Right kidney (tissue), 9 donors: ENCODE results near the gene MYO18A.
A peak's percentile ranks its signal among the peaks of the same experiment; 100 is the strongest.
"Not testable (repeated sequence)": the region's sequence is repeated elsewhere in the genome, so short reads cannot be mapped to it uniquely, and the experiment has no call there.

ENCODE experiments used
- DNase-seq: peaks from one replicate; pipeline ENCODE4 v3.0.0-alpha.2; 2016
- long read RNA-seq, 8 donors: transcript quantifications; one replicate each; lab custom pipeline, GENCODE V29; 2026

Gene MYO18A, protein sequence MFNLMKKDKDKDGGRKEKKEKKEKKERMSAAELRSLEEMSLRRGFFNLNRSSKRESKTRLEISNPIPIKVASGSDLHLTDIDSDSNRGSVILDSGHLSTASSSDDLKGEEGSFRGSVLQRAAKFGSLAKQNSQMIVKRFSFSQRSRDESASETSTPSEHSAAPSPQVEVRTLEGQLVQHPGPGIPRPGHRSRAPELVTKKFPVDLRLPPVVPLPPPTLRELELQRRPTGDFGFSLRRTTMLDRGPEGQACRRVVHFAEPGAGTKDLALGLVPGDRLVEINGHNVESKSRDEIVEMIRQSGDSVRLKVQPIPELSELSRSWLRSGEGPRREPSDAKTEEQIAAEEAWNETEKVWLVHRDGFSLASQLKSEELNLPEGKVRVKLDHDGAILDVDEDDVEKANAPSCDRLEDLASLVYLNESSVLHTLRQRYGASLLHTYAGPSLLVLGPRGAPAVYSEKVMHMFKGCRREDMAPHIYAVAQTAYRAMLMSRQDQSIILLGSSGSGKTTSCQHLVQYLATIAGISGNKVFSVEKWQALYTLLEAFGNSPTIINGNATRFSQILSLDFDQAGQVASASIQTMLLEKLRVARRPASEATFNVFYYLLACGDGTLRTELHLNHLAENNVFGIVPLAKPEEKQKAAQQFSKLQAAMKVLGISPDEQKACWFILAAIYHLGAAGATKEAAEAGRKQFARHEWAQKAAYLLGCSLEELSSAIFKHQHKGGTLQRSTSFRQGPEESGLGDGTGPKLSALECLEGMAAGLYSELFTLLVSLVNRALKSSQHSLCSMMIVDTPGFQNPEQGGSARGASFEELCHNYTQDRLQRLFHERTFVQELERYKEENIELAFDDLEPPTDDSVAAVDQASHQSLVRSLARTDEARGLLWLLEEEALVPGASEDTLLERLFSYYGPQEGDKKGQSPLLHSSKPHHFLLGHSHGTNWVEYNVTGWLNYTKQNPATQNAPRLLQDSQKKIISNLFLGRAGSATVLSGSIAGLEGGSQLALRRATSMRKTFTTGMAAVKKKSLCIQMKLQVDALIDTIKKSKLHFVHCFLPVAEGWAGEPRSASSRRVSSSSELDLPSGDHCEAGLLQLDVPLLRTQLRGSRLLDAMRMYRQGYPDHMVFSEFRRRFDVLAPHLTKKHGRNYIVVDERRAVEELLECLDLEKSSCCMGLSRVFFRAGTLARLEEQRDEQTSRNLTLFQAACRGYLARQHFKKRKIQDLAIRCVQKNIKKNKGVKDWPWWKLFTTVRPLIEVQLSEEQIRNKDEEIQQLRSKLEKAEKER (N-terminal part only)
- long read RNA-seq, donor 1, partial matches to known transcripts = 5 of 5 reads
- long read RNA-seq, donor 1, other reads (novel, unspliced or antisense) = 0 of 5 reads
- long read RNA-seq, donor 2 = 0 reads
- long read RNA-seq, donor 3 = 0 reads
- long read RNA-seq, donor 4, partial matches to known transcripts = 6 of 6 reads
- long read RNA-seq, donor 4, other reads (novel, unspliced or antisense) = 0 of 6 reads
- long read RNA-seq, donor 5 = 0 reads
- long read RNA-seq, donor 6 = 0 reads
- long read RNA-seq, donor 7 = 0 reads
- long read RNA-seq, donor 8 = 0 reads

DNA sequence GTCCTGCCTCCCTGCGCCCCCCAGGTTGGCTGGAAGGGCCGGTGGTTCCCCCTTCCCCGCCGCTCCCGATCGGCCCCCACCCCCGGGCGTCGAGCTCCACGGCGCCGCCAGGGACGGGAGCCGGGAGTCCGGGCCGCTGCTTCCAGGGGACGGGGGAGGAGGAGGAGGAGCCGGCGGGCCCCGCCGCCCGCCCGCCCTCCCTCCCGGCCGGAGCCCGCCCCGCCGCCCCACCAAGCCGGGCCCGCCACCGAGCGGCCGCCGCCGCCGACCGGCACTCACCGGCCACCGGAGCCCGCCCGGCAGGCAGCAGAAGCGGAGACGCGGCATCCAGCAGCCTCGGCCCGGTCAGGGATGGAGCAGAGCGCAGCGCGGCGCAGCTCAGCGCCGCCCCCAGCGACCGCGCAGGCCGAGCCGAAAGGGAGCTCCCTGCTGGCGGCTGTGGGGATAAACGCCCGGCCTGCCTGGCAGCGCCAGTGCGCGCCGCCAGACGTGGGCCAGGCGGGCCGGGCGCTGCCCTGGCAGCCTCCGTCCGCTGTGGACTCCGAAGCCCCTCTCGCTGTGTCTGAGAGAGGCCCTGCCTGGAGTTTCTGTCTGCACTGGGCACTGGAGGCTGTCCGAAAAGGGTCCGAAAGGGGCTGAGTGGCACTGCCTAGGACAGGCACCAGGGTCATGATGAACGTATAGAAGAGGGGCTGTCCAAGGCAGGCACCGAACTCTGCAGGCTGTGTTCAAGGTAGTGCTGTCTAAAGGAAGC is at the start of gene MYO18A:
MYO18A (minus strand) TSS at position 365 of the 754 bp plus-strand sequence. CDS start 13,458 bp downstream, outside the sequence.
- peak; percentile 87 for DNase-seq

GRCh38 chr17:29225396-29225795 is 45.2 kb upstream of the MYO18A start:
- DNase-seq = no peak

DNA sequence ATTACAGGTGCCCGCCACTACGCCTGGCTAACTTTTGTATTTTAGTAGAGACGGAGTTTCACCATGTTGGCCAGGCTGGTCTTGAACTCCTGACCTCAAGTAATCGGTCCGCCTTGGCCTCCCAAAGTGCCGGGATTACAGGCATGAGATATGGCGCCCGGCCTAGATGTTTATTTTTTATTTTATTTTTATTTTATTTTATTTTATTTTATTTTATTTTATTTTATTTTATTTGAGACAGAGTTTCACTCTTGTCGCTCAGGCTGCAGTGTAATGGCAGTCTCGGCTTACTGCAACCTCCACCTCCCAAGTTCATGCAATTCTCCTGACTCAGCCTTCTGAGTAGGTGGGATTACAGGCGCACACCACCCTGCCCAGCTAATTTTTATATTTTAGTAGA is 41.1 kb upstream of the MYO18A start:
- not testable (repeated sequence) for DNase-seq

DNA sequence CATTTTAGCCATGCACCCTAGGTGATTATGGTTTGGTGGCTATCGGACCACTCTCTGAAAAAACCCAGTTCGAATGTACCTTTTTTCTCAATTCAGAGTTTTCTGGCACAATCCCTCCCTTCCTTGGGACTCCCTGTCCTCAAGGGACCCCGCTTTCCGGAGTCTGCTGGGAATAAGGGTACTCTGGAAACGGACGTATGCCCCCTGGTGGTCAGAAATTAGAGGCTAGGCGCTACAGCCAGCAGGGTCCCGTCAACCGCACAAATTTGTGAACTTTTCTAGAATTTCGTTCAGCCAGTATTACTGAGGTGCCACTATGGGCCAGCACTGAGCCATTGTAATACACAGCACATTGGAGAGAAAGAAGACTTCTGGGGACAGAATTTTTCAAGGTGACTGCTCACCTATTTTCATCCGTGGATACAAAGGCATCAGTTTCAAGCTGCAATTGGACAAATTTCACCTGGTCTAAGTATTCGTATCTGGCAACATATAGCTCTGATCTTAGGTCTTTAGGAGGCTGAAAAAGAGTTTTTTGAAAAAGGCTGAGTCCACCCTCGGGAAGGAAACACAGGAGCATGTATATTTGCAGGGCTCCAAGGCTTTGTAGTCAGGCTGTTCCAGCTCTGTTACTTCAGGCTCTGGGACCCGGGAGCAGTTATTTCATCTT is 39.3 kb upstream of the MYO18A start:
- DNase-seq = peak; percentile 64

DNA sequence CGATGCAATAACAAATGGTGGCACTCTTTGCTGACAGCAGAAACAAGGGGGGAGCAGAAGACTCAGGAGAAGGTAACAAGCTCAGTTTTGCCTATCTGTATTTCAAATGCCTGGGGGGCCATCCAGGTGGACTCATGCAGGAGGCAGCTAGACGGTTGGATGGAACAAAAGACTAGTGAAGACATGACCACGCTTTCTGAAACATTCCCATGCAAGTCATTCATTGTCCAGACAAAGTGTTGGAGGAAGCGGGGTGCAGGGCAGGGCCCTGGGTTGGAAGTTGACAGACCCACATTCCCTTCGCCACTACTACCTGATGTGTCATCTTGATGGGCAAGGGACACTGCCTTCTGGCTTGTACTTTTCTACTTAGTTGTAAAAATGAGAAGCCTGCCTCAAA is 36.7 kb upstream of the MYO18A start:
- DNase-seq = no peak

DNA sequence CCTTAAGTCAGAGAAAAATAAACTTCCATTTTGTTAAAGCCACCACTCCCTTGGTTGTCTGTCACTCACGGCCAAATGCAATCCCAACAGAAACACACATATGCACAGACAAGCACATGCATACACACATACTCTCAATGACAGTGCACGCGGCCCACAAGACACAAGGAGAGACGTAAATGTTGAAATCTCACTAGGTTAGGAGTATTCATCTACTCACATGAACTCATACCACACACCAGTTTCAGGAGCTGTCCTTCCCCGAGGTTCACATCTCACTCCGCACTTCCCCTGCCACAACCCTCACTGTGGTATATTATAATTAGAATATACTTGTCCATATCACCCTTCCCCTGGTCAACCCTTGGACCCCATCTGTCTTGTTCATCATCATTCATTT is 36.0 kb upstream of the MYO18A start:
- no peak for DNase-seq

GRCh38 chr17:29215717-29216116 is 35.5 kb upstream of the MYO18A start:
- no peak for DNase-seq

DNA sequence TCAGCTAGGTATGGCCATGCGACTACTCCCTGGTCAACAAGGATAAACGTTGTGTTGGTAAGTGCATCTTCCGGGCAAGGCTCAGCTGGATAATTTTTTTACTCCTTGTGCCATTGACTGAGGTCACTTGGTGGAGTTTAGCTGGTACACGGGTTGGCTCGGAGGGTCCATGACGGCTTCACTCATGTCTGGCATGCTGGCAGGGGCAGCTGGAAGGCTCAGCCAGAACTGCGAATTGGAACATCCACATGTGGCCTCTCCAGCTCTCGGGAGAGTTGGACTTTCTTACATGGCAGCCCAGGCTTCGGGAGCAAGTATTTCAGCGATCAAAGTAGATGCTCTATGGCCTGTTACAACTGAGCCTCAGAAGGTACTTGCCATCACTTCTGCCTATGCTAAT is 35.0 kb upstream of the MYO18A start:
- no peak for DNase-seq

- DNase-seq = no peak
Observed at GRCh38 chr17:29214215-29215146, 34.3 kb upstream of the MYO18A start.

DNA sequence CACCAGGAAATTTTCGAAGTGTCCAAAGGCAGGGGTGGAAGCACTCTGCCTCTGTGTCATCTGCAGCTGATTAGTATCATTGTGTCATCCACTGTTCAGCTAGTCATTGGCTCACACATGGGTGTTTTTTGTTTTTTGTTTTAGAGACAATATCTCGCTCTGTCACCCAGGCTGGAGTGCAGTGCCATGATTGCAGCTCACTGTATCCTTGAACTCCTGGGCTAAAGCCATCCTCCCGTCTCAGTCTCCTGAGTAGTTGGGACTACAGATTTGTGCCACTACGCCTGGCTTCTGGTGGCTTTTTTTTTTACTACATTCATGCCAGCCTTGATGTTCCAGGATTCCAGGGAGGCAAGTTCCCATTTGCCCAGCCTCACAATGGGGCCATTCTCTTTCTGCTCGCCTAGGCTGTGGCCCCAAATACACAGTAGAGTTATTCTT is 32.5 kb upstream of the MYO18A start:
- DNase-seq = no peak

DNA sequence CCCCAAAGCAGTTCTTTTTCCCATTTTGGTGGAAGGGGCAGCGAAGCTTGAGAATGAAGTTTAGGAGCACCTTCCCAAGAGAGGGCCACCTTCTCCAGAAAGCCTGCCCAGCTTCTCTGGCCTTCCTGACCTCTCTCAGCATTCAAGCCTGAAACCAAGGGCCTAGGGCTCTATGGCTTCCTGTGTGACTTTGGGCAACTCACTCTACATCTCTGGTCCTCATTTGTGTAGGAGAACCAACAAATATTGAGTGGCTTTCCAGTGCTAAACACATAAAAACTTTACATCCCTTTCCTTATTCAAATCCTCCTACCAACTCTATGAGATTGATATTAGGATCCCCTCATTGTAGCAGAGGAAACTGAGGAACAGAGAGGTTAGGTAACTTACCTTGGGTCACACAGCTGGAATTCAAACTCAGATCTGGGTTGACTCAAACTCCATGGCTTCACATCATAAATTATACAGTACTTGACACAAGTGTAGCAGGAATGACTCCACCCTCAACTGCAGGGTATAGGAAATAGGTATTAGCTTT is 32.0 kb upstream of the MYO18A start:
- no peak for DNase-seq

GRCh38 chr17:29210879-29211278 is 30.7 kb upstream of the MYO18A start:
- DNase-seq = no peak

DNA sequence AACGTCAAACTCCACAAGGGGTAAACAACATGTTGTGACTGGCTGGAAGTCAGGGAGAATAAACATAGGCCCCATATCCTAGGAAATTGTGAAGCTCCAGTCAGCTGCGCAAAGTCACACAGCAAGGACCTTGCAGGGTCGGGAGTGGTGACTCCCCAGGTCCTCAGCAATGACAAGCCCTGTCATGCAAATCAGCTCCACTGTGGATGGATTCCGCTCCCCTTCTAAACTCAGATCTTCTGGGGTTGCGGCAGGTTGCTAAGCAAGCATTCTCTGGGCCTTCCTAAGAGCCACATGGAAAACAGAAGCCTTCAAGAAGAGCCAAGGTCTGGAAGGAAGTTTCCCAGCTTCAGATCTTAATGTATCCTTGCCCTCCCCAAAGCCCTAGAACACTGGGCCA is 28.9 kb upstream of the MYO18A start:
- no peak for DNase-seq

DNA sequence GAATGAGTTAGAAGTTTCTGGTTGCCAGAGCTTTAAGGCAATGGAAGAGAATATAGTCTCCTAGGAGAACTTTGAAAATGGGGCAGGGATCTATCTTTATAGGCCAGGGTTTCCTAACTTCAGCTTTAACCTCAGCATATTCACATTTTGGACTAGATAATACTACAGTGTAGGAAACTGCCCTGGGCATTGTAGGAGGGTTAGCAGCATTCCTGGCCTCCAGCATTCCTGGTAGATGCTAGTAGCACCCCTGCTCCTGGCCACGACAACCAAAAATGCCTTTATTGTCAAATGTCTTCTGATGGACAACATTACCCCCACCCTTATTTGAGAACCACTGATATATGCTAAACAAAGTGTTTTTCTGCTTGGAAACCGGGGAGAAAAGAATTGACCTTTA is 27.8 kb upstream of the MYO18A start:
- no peak for DNase-seq

- no peak for DNase-seq
Observed at GRCh38 chr17:29205047-29205446, 24.8 kb upstream of the MYO18A start.

- DNase-seq = not testable (repeated sequence)
Observed at GRCh38 chr17:29204068-29204804, 24.0 kb upstream of the MYO18A start.

- DNase-seq = no peak
Observed at GRCh38 chr17:29197516-29198272, 17.5 kb upstream of the MYO18A start.
